ENCODE measurements around the gene C1QTNF9. TPM values are rescaled to one million over a fixed set of nuclear protein-coding genes. Genes with fewer than 3 reads are reported as not detected.
"Not testable (repeated sequence)": the region's sequence is repeated elsewhere in the genome, so short reads cannot be mapped to it uniquely, and the experiment has no call there.

Gene C1QTNF9, protein sequence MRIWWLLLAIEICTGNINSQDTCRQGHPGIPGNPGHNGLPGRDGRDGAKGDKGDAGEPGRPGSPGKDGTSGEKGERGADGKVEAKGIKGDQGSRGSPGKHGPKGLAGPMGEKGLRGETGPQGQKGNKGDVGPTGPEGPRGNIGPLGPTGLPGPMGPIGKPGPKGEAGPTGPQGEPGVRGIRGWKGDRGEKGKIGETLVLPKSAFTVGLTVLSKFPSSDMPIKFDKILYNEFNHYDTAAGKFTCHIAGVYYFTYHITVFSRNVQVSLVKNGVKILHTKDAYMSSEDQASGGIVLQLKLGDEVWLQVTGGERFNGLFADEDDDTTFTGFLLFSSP
- not detected in 2 replicates for total RNA-seq (2014; rRNA removed; shearing (Covaris generic))

- DNase-seq (ENCODE audit: low read depth) = not testable (repeated sequence)
Observed at GRCh38 chr13:24309300-24309699, at the start of gene C1QTNF9. C1QTNF9 (plus strand) TSS chr13:24309580; CDS start chr13:24316004, 6,424 bp downstream.

DNA sequence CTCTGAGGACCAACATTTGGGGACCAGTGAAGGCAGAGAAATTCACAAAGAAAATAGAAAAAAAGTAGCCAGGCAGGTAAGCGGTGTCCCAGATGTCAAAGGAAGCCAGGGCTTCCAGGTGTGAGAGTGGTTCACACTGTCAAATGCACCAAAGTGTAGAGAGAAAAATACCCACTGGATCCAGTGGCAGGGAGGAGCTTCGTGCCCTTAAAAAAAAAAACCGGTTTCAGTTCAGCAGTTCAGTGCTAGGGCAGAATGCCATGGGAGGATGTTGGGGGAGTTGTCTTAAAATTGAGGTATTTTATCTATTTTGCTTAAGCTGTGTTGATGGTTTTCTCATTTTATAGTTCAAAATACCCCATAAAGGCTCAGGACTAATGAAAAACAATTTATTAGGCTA is 47.8 kb upstream of the C1QTNF9 start:
- DNase-seq (ENCODE audit: low read depth) = no peak

DNA sequence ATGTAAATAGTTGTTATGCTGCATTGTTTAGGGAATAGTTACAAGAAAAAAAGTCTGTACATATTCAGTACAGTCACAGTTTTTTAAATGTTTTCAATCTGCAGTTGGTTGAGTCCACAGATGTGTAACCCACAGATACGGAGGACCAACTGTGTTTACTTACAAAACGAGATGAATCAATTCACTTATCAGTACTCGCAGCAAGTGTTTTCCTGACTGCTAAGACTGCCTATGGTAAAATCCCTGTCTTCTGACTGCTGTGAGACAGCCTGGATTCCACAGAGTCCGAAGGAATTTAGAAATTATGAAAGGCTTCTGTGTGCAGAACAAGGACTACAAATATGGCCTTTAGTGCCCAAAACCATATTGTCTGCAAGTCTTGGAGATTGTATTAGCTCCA is 45.7 kb upstream of the C1QTNF9 start:
- no peak for DNase-seq (ENCODE audit: low read depth)

GRCh38 chr13:24264976-24265375 is 44.4 kb upstream of the C1QTNF9 start:
- DNase-seq (ENCODE audit: low read depth) = no peak

- DNase-seq (ENCODE audit: low read depth) = no peak
Observed at GRCh38 chr13:24265453-24265852, 43.9 kb upstream of the C1QTNF9 start.

DNA sequence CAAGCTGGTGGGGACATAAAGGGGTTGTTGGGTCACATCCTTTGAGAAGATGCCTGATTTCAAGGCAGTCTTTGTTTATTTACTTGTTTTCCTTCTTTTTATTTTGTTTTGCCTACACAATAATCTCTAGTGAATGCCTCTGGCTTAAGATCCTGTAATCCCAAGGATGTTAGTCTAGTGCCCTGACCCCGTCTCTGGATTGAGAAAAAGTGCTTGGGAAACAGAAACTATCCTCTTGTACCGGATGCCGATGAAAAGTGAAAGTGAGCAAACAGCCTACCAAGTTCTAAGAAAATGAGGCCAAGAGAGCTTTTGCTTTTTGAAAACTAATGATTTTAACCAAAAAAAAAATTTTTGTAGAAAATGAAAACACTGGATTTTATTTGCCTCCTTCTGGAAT is 42.1 kb upstream of the C1QTNF9 start:
- no peak for DNase-seq (ENCODE audit: low read depth)

DNA sequence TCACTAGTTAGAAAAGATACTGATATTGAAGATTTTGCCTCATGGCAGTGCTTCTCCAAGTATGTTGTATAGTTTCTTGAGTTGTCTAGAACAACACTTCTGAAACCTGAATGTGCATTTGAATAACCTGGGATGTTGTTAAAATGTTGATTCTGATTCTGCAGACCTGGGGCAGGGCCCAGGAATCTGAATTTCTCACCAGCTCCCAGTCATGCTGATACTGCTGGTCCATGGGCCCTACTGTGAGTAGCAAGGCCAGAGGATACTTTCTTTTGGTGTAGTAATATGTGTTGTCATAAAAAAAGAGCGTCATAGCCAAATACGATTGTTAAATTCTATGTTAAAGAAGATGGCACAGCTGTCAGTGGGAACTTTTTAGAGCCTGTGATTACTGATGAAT is 41.6 kb upstream of the C1QTNF9 start:
- no peak for DNase-seq (ENCODE audit: low read depth)

GRCh38 chr13:24269821-24270220 is 39.6 kb upstream of the C1QTNF9 start:
- DNase-seq (ENCODE audit: low read depth) = no peak

- DNase-seq (ENCODE audit: low read depth) = no peak
Observed at GRCh38 chr13:24270639-24271141, 38.7 kb upstream of the C1QTNF9 start.

GRCh38 chr13:24271231-24271600 is 38.2 kb upstream of the C1QTNF9 start:
- no peak for DNase-seq (ENCODE audit: low read depth)

- peak; percentile 16 for DNase-seq (ENCODE audit: low read depth)
Observed at GRCh38 chr13:24271601-24272451, 37.6 kb upstream of the C1QTNF9 start.

GRCh38 chr13:24272452-24273161 is 36.8 kb upstream of the C1QTNF9 start:
- DNase-seq (ENCODE audit: low read depth) = no peak

DNA sequence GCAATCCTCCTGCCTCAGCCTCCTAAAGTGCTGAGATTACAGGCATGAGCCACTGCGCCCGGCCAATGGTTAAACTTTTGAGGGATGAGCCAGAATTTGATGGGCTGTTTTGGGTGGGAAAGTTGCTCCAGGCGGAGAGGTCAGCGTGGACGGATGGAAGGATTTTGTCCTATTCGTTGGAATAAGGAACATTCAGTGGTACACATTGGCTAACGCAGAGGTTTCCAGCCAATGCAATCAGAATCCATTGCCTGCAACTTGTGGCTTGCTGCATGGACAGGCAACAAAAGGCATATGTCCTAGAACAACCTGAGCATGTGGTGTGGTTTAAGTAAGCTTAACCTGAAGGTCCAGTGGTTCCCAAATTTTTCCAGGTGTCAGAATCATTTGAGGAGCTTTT is 35.5 kb upstream of the C1QTNF9 start:
- no peak for DNase-seq (ENCODE audit: low read depth)

DNA sequence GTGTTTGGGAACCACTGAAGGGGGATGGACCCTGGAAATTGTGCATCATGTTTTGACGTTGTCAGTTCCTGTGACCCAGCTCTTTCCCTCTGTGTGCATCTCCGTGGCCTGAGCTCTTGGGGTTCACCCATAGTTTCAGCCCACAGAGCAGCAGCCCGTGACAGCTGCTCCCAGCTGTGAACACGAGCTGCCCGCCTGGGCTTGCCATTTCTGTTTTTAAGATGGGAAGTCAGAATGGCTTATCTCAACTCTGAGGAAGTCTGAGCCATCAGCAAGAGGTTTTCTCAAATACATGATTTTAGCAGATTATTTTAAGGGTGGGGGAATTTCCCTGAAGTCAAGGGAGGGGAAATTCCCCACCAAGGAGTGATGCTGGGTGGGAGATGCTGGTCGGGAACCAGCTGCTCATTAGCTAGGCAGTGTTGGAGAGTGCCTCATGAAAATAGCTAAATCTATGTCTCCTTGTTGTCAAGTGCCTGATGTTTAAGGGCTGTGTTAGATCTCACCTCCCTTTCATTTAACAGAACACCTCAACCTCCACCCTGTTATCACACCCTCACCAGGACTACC is 34.8 kb upstream of the C1QTNF9 start:
- no peak for DNase-seq (ENCODE audit: low read depth)

- no peak for DNase-seq (ENCODE audit: low read depth)
Observed at GRCh38 chr13:24275041-24275440, 34.3 kb upstream of the C1QTNF9 start.

DNA sequence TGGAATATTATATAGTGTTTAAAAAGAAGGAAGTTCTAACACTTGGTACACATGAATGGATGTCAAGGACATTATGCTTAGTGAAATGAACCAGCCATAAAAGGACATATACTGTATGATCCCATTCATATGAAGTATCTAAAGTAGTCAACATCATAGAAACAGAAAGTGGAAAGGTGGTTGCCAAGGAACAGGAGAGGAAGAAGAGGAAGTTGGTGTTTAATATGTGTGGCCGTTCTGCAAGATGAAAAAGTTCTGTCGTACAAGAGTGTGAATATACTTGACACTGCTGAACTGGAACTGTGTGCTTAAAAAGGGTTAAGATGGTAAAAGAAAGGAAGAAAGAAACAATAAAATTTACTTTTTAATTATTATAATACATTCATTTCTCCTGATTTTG is 33.1 kb upstream of the C1QTNF9 start:
- DNase-seq (ENCODE audit: low read depth) = no peak

- DNase-seq (ENCODE audit: low read depth) = no peak
Observed at GRCh38 chr13:24276861-24277260, 32.5 kb upstream of the C1QTNF9 start.

DNA sequence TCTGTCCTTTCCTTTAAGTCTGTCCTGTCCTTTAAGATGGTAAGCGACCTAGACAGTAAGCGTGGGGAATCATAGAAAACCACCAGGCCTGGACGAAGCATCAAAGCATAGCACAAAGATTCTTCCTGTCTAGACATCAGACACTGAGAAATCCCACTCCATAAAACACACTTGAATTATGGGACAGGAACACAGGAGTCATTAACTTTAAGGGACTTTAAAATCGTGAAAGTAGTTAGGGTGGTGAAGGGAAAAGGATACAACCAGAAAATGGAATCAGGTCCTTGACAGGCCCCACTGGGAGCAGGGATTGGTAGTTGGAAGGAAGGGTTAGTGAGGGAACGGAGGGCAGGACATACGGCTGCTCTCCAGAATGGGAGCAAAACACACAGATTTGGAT is 31.6 kb upstream of the C1QTNF9 start:
- no peak for DNase-seq (ENCODE audit: low read depth)

GRCh38 chr13:24279327-24280110 is 29.9 kb upstream of the C1QTNF9 start:
- no peak for DNase-seq (ENCODE audit: low read depth)

- no peak for DNase-seq (ENCODE audit: low read depth)
Observed at GRCh38 chr13:24280720-24281119, 28.7 kb upstream of the C1QTNF9 start.

Measured in Daoy (cell line).